ENCODE data around the gene CNTLN.
"Not testable (repeated sequence)": the region's sequence is repeated elsewhere in the genome, so short reads cannot be mapped to it uniquely, and the experiment has no call there.

CNTLN gene

DNA sequence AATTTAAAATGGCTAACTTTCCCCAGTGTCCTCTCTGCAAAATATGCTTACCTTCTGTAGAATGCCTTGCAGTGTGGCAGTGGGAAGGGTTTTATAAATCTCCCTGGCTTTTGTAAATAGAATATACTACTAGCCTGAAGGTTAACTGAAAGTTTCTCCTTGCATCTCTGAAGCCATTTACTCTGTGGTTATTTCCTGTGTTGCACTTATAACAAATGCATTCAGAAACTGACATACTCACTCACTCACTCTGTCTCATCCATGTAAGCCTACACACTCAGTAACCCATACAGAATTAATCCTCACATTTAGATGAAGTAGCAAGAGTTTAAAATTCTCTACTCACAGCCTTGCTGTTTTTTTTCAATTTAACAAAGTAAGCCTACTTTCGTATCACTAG lies 356.9 kb downstream of the CNTLN start:
- no peak for DNase-seq (ENCODE audit: low read depth)

GRCh38 chr9:17503196-17503595 lies 368.4 kb downstream of the CNTLN start:
- no peak for DNase-seq (ENCODE audit: low read depth)

DNA sequence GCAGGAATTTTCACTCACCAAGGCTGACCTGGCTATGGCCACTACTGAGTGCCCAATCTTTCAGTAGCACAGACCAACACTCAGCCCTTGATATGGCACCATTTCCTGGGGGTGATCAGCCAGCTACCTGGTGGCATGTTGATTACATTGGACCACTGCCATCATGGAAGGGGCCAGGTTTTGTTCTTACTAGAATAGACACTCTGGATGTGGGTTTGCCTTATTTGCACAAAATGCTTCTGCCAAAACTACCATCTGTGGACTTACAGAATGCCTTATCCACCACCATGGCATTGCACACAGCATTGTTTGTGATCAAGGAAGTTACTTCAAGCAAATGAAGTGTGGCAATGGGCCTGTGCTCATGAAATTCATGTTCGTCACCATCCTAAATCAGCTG lies 374.3 kb downstream of the CNTLN start:
- no peak for DNase-seq (ENCODE audit: low read depth)

- DNase-seq (ENCODE audit: low read depth): no peak
Observed at GRCh38 chr9:17509701-17510100, 374.9 kb downstream of the CNTLN start.

DNA sequence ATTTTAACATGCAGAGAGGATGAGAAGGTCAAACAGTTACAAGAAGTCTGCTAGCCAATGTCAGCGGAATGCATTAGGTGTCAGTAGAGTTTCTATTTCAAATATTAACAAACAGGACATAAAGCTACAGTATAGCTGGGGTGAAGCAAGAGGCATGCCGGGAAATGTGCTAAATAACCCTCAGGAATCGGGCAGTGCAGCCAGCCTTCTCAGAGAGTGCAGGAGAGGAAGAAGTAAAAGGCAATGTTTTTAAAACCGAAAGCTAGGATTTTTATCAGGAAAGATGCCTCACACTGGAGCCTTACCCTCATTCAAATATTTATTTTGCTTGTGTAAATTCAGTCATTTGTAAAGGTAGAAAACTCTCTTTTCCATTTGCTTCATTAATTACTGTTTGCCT lies 384.9 kb downstream of the CNTLN start:
- no peak for DNase-seq (ENCODE audit: low read depth)

DNA sequence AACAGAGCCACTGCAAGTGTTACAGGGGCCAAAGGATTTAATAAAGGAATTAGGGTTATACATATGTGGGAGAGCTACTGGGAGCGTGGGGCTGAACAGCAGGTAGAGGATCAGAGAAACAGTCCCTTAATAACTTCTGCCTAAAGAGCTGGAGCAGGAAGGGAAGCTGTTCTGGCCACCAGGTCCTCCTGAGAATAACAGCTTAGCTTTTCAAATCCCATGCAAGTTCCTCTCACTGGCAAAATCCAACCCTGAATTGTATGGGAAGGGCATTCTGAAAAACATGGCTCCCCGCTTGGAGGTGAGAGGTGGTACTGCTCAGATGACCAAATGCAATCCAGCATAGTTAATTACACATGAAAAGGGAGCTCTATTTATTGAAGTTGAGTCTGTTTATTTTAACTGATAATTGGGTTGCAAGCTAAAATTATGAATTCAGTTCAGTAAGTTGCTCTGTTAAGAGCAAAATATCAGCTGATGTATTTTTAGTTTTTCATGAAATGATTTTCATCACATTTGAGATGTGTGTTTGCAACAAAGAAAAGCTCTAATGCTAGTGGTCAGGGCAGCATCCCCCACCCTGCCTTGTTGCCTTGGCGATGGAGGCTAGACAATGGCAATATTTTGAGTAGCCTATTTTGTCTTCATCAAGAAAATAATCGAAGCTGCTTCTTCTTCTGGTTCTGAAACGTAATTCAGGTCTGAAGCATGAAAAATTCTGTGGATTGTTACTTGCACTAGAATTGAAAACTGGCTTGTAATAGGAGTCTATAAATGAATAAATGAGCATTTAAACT lies 385.6 kb downstream of the CNTLN start:
- DNase-seq (ENCODE audit: low read depth): no peak

DNA sequence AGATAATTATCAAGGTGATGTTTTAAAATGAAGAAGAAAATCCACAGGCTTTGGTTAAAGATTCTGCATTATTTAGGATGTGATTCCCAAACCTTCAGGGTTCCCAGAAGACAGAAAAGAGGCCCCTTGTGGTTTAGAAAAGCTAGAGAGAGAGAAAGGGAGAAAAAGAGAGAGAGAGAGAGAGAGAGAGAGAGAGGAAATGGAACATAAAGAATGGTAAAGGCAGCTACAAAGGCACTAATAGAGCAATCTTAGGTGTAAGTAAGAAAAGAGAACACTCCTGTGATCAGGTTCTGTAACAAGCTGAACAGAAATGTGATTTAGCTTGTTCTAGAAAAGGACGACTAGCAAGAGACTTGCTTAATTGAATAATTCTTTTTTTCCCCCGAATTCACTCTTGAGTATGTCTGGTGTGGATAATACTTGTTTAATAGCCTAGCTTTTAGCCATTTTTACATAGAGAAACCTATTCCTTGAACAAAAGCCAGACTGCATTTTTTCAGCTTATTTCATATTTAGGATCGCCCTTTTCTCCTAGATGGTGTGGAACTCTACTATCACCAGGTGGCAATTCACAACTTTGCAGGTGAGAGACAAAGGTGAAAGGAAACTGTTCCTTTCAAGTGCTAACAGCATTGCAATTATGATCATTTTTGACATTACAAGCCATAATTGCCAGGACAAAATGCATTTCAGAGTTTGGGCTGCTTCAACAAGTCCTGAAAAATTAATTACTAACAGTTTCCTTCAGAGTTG lies 386.4 kb downstream of the CNTLN start:
- no peak for DNase-seq (ENCODE audit: low read depth)

GRCh38 chr9:17526726-17527125 lies 391.9 kb downstream of the CNTLN start:
- DNase-seq (ENCODE audit: low read depth): not testable (repeated sequence)

DNA sequence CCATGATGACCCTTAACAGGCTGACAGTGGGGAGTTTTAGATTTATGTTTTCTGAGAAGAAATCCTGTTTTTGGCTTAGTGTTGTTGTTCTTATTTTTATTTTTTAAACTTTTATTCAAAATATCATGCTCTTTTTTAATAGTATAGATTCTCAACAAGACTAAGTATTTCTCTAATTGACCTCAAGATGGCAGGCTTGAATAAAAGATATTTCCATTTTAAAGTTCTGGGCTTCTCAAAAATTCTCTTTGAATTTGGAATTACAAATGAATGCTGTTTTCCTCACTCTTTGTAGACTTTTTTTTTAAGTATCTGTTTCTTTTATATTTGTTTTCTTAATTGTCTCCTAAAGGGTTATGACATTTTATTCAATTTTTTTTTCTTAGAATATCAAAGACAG lies 394.0 kb downstream of the CNTLN start:
- no peak for DNase-seq (ENCODE audit: low read depth)

- DNase-seq (ENCODE audit: low read depth): no peak
Observed at GRCh38 chr9:17531642-17532254, 396.9 kb downstream of the CNTLN start.

- no peak for DNase-seq (ENCODE audit: low read depth)
Observed at GRCh38 chr9:17532461-17532860, 397.6 kb downstream of the CNTLN start.

DNA sequence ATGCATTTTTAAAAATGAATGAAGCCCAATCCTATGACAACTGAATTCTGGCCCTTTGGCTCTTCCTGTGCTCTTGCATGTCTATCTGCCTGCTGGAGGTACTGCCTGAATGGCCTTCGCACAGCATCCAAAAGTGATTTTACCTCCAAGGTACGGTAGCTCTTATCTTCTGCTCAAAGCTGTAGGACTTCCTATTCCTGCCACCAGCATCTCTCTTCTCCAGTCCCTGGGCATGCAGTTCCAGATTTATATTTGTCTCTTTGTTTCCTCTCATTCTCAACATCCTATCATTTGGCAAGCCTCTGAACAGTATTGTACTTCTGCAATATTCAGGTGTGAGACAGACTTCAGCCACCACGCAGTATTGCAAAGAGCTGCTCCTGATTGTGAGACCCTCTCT lies 400.3 kb downstream of the CNTLN start:
- DNase-seq (ENCODE audit: low read depth): no peak

DNA sequence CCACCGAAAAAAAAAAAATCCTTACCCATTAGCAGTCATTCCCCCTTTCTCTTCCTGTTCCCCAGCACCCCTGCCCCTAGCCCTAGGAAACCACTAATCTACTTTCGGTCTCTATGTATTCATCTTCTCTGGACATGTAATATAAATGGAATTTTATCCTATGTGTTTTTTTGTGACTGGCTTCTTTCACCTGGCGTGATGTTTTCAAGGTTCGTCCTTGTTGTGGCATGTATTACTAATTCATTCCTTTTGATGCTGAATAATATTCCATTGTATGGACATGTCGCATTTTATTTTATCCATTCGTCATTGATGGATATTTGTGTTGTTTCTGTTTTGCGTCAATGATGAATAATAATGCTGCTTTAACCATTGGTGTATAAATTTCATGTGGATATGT lies 401.2 kb downstream of the CNTLN start:
- no peak for DNase-seq (ENCODE audit: low read depth)

DNA sequence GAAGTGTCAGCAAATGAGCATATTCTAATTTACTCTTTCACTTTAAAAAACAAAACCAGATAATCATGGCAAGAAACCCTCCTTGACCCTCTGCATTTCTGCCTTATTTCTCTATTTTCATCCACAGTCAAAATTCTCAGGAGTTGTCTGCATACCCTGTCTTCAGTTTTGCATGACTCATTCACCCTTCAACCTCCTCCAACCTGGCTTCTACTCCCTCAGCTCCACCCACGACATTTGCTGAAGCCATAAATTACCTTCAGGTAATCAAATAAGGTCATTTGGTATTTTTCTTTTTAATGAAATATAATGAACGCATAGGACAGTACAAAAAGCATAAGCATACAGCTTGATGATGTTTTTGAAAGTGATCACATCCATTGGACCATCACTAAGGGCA lies 416.2 kb downstream of the CNTLN start:
- DNase-seq (ENCODE audit: low read depth): no peak
